22Rv1 (cell line): Measurements from ENCODE around the gene TJAP1.

Source experiments
- ZFX ChIP-seq: fragments of 450-650 bp; IDR thresholded peaks from 2 replicates; pipeline ENCODE4 v1.6.1; 2017; ENCODE audit warnings: antibody characterized with exemption, borderline replicate concordance
- TF ChIP-seq, protein P1 (sequence below): fragments of 450-650 bp; IDR thresholded peaks from 2 replicates; pipeline ENCODE4 v1.5.1; 2017; ENCODE audit warnings: mild to moderate bottlenecking

DNA sequence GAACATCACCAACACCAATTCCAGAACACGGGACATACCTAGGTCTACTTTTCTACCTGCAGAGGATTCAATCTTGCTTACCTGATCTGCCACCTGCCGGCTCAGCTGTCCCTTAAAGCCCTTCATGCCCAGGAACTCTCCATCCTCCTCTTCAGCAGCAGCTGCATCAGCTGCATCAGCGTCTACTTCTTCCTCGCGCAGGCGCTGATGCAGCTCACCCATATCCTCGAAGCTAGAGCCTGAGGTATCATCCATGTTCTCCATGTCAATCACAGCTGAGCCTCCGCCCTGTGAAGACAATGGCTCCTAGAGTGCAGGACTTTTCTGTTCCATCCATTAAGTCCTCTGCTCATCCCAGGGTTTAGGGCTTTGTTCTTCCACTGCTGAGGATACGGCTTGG is 38.4 kb downstream of the TJAP1 start:
- TF ChIP-seq, protein P1, sequence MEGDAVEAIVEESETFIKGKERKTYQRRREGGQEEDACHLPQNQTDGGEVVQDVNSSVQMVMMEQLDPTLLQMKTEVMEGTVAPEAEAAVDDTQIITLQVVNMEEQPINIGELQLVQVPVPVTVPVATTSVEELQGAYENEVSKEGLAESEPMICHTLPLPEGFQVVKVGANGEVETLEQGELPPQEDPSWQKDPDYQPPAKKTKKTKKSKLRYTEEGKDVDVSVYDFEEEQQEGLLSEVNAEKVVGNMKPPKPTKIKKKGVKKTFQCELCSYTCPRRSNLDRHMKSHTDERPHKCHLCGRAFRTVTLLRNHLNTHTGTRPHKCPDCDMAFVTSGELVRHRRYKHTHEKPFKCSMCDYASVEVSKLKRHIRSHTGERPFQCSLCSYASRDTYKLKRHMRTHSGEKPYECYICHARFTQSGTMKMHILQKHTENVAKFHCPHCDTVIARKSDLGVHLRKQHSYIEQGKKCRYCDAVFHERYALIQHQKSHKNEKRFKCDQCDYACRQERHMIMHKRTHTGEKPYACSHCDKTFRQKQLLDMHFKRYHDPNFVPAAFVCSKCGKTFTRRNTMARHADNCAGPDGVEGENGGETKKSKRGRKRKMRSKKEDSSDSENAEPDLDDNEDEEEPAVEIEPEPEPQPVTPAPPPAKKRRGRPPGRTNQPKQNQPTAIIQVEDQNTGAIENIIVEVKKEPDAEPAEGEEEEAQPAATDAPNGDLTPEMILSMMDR = no peak
- TF ChIP-seq ZFX = no peak
